IMR-90 (cell line): ENCODE results near the gene CASP7. TPM values are rescaled to one million over a fixed set of nuclear protein-coding genes. Genes with fewer than 3 reads are reported as not detected.

ENCODE experiments used
- ATAC-seq: fragments of 200-7000 bp; cut with Tn5 transposase; 2 replicates; pipeline ENCODE4 v1.9.1; 2020; ENCODE audit warnings: low read depth, mild to moderate bottlenecking, moderate library complexity
- BruUV-seq: library from RNA; stranded (reverse); fragments of 400-500 nt; replicated peaks from 2 replicates; lab custom pipeline; 2021; lab: Mats Ljungman, UMichigan
- CTCF ChIA-PET: fragments of 300-600 bp; formaldehyde crosslinking; extraction: SDS; loops from one replicate; lab custom pipeline; 2021; ENCODE audit warnings: antibody characterized with exemption; lab: Yijun Ruan, JAX
- POLR2A ChIA-PET: fragments of 300-600 bp; sonication (Branson Sonifier 250); formaldehyde crosslinking; loops from one replicate; lab custom pipeline; 2022; ENCODE audit warnings: antibody characterized with exemption; ENCODE audit not compliant: unreplicated experiment; lab: Charles Lee
- DNase-seq: peaks from one replicate; pipeline ENCODE4 v3.0.0; 2013
- H2AFZ ChIP-seq: replicated peaks from 2 replicates; pipeline ENCODE3; 2013; ENCODE audit warnings: low read length, mild to moderate bottlenecking; ENCODE audit not compliant: poor library complexity
- H2AK5ac ChIP-seq: 2 replicates; pipeline ENCODE4 v1.6.1; 2013; ENCODE audit warnings: low read depth, low read length, inconsistent platforms
- H2AK9ac ChIP-seq: replicated peaks from 2 replicates; pipeline ENCODE3; 2013; ENCODE audit warnings: mild to moderate bottlenecking, low read depth, low read length, moderate library complexity; ENCODE audit not compliant: poor library complexity
- H2BK120ac ChIP-seq: 2 replicates; pipeline ENCODE4 v1.6.1; 2013; ENCODE audit warnings: low read depth, low read length, inconsistent platforms
- H2BK15ac ChIP-seq: 3 replicates; pipeline ENCODE4 v1.6.1; 2013; ENCODE audit warnings: low read depth, low read length, inconsistent platforms
- H2BK20ac ChIP-seq: 2 replicates; pipeline ENCODE4 v1.6.1; 2013; ENCODE audit warnings: low read depth, mild to moderate bottlenecking, inconsistent platforms, low read length, moderate library complexity
- H2BK5ac ChIP-seq: 2 replicates; pipeline ENCODE4 v1.6.1; 2013; ENCODE audit warnings: mild to moderate bottlenecking, low read depth, low read length, inconsistent platforms; ENCODE audit not compliant: poor library complexity, severe bottlenecking
- H3K14ac ChIP-seq: replicated peaks from 2 replicates; pipeline ENCODE4 v1.6.1; 2013; ENCODE audit warnings: low read depth, low read length, inconsistent platforms
- H3K18ac ChIP-seq: 2 replicates; pipeline ENCODE4 v1.6.1; 2013; ENCODE audit warnings: low read depth, low read length, control low read depth
- H3K23ac ChIP-seq: 2 replicates; pipeline ENCODE4 v1.6.1; 2013; ENCODE audit warnings: low read depth, low read length, inconsistent platforms
- H3K27ac ChIP-seq: 2 replicates; pipeline ENCODE4 v1.5.1; 2013; ENCODE audit warnings: mild to moderate bottlenecking, control low read depth, low read length; ENCODE audit not compliant: insufficient read depth
- H3K27me3 ChIP-seq: 2 replicates; pipeline ENCODE4 v1.6.1; 2013; ENCODE audit warnings: low read length; ENCODE audit not compliant: control insufficient read depth, insufficient read depth
- H3K36me3 ChIP-seq: 2 replicates; pipeline ENCODE4 v1.6.1; 2013; ENCODE audit warnings: low read length, mixed read lengths; ENCODE audit not compliant: control insufficient read depth, insufficient read depth
- H3K4ac ChIP-seq: 2 replicates; pipeline ENCODE4 v1.6.1; 2013; ENCODE audit warnings: low read depth, low read length, inconsistent platforms
- H3K4me1 ChIP-seq: 2 replicates; pipeline ENCODE4 v1.6.1; 2013; ENCODE audit warnings: low read length, mixed read lengths; ENCODE audit not compliant: control insufficient read depth, insufficient read depth
- H3K4me2 ChIP-seq: 2 replicates; pipeline ENCODE4 v1.6.1; 2013; ENCODE audit warnings: low read depth, mild to moderate bottlenecking, control low read depth, low read length, moderate library complexity
- H3K4me3 ChIP-seq: 2 replicates; pipeline ENCODE4 v1.5.1; 2013; ENCODE audit warnings: low read depth, mild to moderate bottlenecking, control low read depth, low read length, moderate library complexity; ENCODE audit not compliant: insufficient read depth
- H3K56ac ChIP-seq: 2 replicates; pipeline ENCODE4 v1.6.1; 2013; ENCODE audit warnings: low read length, inconsistent platforms; ENCODE audit not compliant: insufficient read depth; ENCODE audit errors: extremely low read depth
- H3K79me1 ChIP-seq, 2 experiments: 2 replicates each; pipeline ENCODE4 v1.6.1; 2013; ENCODE audit warnings: low read length in 2 of 2, inconsistent platforms in 1 of 2, low read depth in 1 of 2
- H3K9ac ChIP-seq: 2 replicates; pipeline ENCODE4 v1.6.1; 2013; ENCODE audit warnings: low read depth, low read length, control low read depth
- H3K9me1 ChIP-seq: 2 replicates; pipeline ENCODE4 v1.6.1; 2013; ENCODE audit warnings: low read length, inconsistent platforms; ENCODE audit not compliant: insufficient read depth
- H3K9me3 ChIP-seq: 2 replicates; pipeline ENCODE4 v1.6.1; 2013; ENCODE audit warnings: low read length; ENCODE audit not compliant: control insufficient read depth, insufficient read depth
- H4K20me1 ChIP-seq: 2 replicates; pipeline ENCODE4 v1.6.1; 2013; ENCODE audit warnings: low read length, inconsistent platforms; ENCODE audit not compliant: insufficient read depth
- H4K5ac ChIP-seq: 2 replicates; pipeline ENCODE4 v1.6.1; 2013; ENCODE audit warnings: mild to moderate bottlenecking, low read depth, low read length, control low read depth
- H4K8ac ChIP-seq, 2 experiments: 2 replicates each; pipeline ENCODE4 v1.6.1; 2013; ENCODE audit warnings: low read depth in 2 of 2, low read length in 2 of 2, control low read depth in 1 of 2, inconsistent platforms in 1 of 2
- H4K91ac ChIP-seq: 2 replicates; pipeline ENCODE4 v1.6.1; 2013; ENCODE audit warnings: low read depth, low read length, inconsistent platforms; ENCODE audit not compliant: insufficient read depth
- BHLHE40 ChIP-seq: fragments of 150-350 bp; IDR thresholded peaks from 2 replicates; pipeline ENCODE4 v1.6.1; 2016; ENCODE audit warnings: mild to moderate bottlenecking, low read depth, low read length
- CEBPB ChIP-seq: IDR thresholded peaks from 2 replicates; pipeline ENCODE4 v1.6.1; 2012; ENCODE audit warnings: low read depth, low read length, improper control_type of control experiment
- CHD1 ChIP-seq: IDR thresholded peaks from 2 replicates; pipeline ENCODE4 v1.6.1; 2012; ENCODE audit warnings: low read depth, low read length, improper control_type of control experiment
- FOS ChIP-seq: fragments of 150-350 bp; IDR thresholded peaks from 2 replicates; pipeline ENCODE4 v1.6.1; 2016; ENCODE audit warnings: low read depth, low read length
- MAFK ChIP-seq: IDR thresholded peaks from 2 replicates; pipeline ENCODE4 v1.6.1; 2012; ENCODE audit warnings: low read depth, low read length, improper control_type of control experiment
- MAZ ChIP-seq: IDR thresholded peaks from 2 replicates; pipeline ENCODE4 v1.6.1; 2012; ENCODE audit warnings: low read depth, mild to moderate bottlenecking, low read length, improper control_type of control experiment, moderate library complexity, borderline replicate concordance
- MXI1 ChIP-seq: IDR thresholded peaks from 2 replicates; pipeline ENCODE4 v1.6.1; 2012; ENCODE audit warnings: low read depth, mild to moderate bottlenecking, low read length, moderate library complexity, borderline replicate concordance
- NFE2L2 ChIP-seq: fragments of 150-350 bp; IDR thresholded peaks from 2 replicates; pipeline ENCODE4 v1.6.1; 2016; ENCODE audit warnings: low read depth, mild to moderate bottlenecking, low read length
- POLR2A ChIP-seq: IDR thresholded peaks from 2 replicates; pipeline ENCODE4 v1.6.1; 2012; ENCODE audit warnings: mild to moderate bottlenecking, low read depth, low read length
- RAD21 ChIP-seq: IDR thresholded peaks from 2 replicates; pipeline ENCODE4 v1.6.1; 2012; ENCODE audit warnings: low read length, improper control_type of control experiment
- RCOR1 ChIP-seq: IDR thresholded peaks from 2 replicates; pipeline ENCODE4 v1.6.1; 2012; ENCODE audit warnings: mild to moderate bottlenecking, low read length, improper control_type of control experiment; ENCODE audit not compliant: insufficient replicate concordance
- RFX5 ChIP-seq: IDR thresholded peaks from 2 replicates; pipeline ENCODE4 v1.8.0; 2012; ENCODE audit warnings: low read depth, mild to moderate bottlenecking, low read length, moderate library complexity
- SMC3 ChIP-seq: fragments of 150-350 bp; IDR thresholded peaks from 2 replicates; pipeline ENCODE4 v1.6.1; 2016; ENCODE audit warnings: low read depth, mild to moderate bottlenecking, antibody characterized with exemption, low read length, moderate library complexity
- USF2 ChIP-seq: fragments of 150-350 bp; IDR thresholded peaks from 2 replicates; pipeline ENCODE4 v1.6.1; 2017; ENCODE audit warnings: mild to moderate bottlenecking, antibody characterized with exemption, low read length, low read depth
- WGBS, 2 experiments: methylation state at CpG; one replicate each; pipeline versions ENCODE4 v1.1.5 to v1.1.7; 2013; ENCODE audit warnings: missing lambda C conversion rate in 2 of 2; ENCODE audit not compliant: insufficient read length in 1 of 2; ENCODE audit errors: extremely low coverage in 2 of 2; 5-methylcytosine and 5-hydroxymethylcytosine counted together
- dilution Hi-C: fragments of 300-500 bp; cut with HindIII; formaldehyde crosslinking; loops from one replicate; pipeline ENCODE4 v1.14.3; 2018; ENCODE audit warnings: low sequenced_read_pairs; ENCODE audit not compliant: unreplicated experiment
- in situ Hi-C: fragments of 300-500 bp; cut with MboI; formaldehyde crosslinking; loops from 3 replicates; pipeline ENCODE4 v1.14.3; 2019; ENCODE audit warnings: low sequenced_read_pairs, inconsistent platforms, mixed read lengths
- intact Hi-C: fragments of 100-400 bp; cut with micrococcal nuclease; formaldehyde crosslinking; loops from 2 replicates; pipeline ENCODE4 v1.10.0; 2022
- polyA plus RNA-seq, 3 experiments: library from polyadenylated mRNA; depleted of rRNA; stranded (reverse); fragments of >200 nt; gene quantifications; 2 replicates each; pipeline ENCODE4 v1.2.3, GENCODE V29; 2012; ENCODE audit warnings: low replicate concordance in 1 of 3
- total RNA-seq: library from RNA; depleted of rRNA; stranded (reverse); fragments of >200 nt; gene quantifications from 2 replicates; pipeline ENCODE4 v1.2.3, GENCODE V29; 2012
- TF ChIP-seq, protein P1 (sequence below): fragments of 150-350 bp; IDR thresholded peaks from 2 replicates; pipeline ENCODE4 v1.6.1; 2016; ENCODE audit warnings: low read depth, mild to moderate bottlenecking, low read length, moderate library complexity, borderline replicate concordance
- TF ChIP-seq, protein P2 (sequence below): conservative IDR thresholded peaks from 2 replicates; pipeline ENCODE4 v1.5.1; 2012; ENCODE audit warnings: mild to moderate bottlenecking, low read depth, low read length, improper control_type of control experiment

CASP7 gene
- total and polyA plus RNA-seq, 2 of the 4 experiments (the other 2 are of a cell fraction) = 15.1 to 16.7 TPM

- in situ Hi-C loops = no loop called here
- no peak overlapping the region for H3K14ac ChIP-seq
These were observed 13.6 kb downstream of the CASP7 start for GRCh38 chr10:113693348-113693747.

More at GRCh38 chr10:113693348-113693747, 13.6 kb downstream of the CASP7 start:
- Histone ChIP-seq H2AK9ac (no peak overlapping the region), H3K27ac (no peak overlapping the region), H2BK15ac (no peak overlapping the region), H4K5ac (no peak overlapping the region), H2BK20ac (no peak overlapping the region), H4K8ac (no peak overlapping the region), H3K23ac (no peak overlapping the region), H2BK5ac (no peak overlapping the region), H3K4me3 (no peak overlapping the region), H3K4ac (no peak overlapping the region), H3K9me3 (peaks cover 6% of the 10 kb centered on the region), H2AFZ (no peak overlapping the region), H3K27me3 (no peaks in the 10 kb centered on the region), H3K36me3 (peaks cover 17% of the 10 kb centered on the region), H3K18ac (no peak overlapping the region), H4K20me1 (peaks cover 10% of the 10 kb centered on the region), H3K9ac (no peak overlapping the region), H3K56ac (no peak overlapping the region), H3K4me1 (no peaks in the 10 kb centered on the region), H3K4me2 (no peak overlapping the region), H4K91ac (no peak overlapping the region), H3K79me1 (peaks cover 26 to 37% of the 10 kb centered on the region in 2 experiments), H3K9me1 (peaks cover 2% of the 10 kb centered on the region; the same call in 1 of the 2 replicates), H2BK120ac (no peak overlapping the region), H2AK5ac (no peak overlapping the region)
- dilution Hi-C loops (no loop called here), intact Hi-C loops (no loop called here)
- DNase-seq = no peak
- BruUV-seq = no TSS peak
- ChIA-PET POLR2A (no interaction called here), CTCF (no interaction called here)
- TF ChIP-seq POLR2A (no peak), BHLHE40 (no peak), MAFK (no peak), CEBPB (no peak), CHD1 (no peak), SMC3 (no peak), RCOR1 (no peak), RAD21 (no peak), RFX5 (no peak), NFE2L2 (no peak), FOS (no peak), MXI1 (no peak), MAZ (no peak), USF2 (no peak)
- TF ChIP-seq, protein P1, sequence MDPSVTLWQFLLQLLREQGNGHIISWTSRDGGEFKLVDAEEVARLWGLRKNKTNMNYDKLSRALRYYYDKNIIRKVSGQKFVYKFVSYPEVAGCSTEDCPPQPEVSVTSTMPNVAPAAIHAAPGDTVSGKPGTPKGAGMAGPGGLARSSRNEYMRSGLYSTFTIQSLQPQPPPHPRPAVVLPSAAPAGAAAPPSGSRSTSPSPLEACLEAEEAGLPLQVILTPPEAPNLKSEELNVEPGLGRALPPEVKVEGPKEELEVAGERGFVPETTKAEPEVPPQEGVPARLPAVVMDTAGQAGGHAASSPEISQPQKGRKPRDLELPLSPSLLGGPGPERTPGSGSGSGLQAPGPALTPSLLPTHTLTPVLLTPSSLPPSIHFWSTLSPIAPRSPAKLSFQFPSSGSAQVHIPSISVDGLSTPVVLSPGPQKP = no peak
- TF ChIP-seq, protein P2, sequence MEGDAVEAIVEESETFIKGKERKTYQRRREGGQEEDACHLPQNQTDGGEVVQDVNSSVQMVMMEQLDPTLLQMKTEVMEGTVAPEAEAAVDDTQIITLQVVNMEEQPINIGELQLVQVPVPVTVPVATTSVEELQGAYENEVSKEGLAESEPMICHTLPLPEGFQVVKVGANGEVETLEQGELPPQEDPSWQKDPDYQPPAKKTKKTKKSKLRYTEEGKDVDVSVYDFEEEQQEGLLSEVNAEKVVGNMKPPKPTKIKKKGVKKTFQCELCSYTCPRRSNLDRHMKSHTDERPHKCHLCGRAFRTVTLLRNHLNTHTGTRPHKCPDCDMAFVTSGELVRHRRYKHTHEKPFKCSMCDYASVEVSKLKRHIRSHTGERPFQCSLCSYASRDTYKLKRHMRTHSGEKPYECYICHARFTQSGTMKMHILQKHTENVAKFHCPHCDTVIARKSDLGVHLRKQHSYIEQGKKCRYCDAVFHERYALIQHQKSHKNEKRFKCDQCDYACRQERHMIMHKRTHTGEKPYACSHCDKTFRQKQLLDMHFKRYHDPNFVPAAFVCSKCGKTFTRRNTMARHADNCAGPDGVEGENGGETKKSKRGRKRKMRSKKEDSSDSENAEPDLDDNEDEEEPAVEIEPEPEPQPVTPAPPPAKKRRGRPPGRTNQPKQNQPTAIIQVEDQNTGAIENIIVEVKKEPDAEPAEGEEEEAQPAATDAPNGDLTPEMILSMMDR = no peak
- WGBS, 2 experiments = no CpG with 5 or more reads among the region's 2 CpGs
- no peak for ATAC-seq
